Measurements from ENCODE around the gene UHRF2.
"Not testable (repeated sequence)": the region's sequence is repeated elsewhere in the genome, so short reads cannot be mapped to it uniquely, and the experiment has no call there.

Gene UHRF2, protein sequence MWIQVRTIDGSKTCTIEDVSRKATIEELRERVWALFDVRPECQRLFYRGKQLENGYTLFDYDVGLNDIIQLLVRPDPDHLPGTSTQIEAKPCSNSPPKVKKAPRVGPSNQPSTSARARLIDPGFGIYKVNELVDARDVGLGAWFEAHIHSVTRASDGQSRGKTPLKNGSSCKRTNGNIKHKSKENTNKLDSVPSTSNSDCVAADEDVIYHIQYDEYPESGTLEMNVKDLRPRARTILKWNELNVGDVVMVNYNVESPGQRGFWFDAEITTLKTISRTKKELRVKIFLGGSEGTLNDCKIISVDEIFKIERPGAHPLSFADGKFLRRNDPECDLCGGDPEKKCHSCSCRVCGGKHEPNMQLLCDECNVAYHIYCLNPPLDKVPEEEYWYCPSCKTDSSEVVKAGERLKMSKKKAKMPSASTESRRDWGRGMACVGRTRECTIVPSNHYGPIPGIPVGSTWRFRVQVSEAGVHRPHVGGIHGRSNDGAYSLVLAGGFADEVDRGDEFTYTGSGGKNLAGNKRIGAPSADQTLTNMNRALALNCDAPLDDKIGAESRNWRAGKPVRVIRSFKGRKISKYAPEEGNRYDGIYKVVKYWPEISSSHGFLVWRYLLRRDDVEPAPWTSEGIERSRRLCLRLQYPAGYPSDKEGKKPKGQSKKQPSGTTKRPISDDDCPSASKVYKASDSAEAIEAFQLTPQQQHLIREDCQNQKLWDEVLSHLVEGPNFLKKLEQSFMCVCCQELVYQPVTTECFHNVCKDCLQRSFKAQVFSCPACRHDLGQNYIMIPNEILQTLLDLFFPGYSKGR

DNA sequence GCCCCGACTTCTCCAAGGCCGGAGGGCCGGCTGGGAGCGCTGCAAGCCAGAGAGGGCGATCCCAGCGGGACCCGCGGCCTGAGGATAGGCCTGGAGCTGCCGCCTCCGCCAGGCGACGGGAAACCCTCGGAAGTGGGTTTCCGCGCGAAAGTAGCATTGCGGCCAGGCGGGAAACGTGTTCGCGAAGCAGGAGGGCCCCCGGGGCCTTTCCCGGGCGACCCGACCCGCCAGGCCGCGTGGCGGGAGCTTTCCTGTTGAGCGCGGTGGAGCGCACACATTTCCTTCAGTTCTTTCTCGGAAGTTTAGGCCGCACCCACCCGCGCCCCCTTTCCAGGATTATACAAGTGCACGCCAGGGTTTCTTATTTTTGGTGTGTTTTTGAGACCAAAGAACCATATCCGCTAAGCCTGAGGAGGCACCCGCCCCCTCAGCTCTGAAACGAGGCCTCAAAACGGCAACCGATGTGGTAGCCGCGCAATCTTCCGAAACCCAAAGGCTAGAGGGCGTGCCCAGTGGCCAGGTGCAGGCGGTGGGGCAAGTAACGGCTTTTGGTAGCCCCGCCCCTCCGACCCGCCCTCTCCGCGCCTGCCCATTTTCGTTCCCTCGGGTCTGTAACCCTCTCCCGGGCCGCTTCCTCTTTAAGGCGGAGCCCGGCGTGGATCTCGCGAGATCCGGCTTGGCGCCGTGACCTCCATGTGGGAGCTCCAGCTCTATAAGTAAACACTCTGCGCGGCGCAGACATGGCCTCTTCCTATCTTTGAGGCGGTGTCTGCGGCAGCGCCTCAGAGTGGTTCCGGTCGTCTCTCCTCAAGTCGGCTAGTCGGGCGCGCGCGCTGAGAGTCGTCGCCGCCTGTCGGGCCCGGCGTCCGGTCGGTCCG is at the start of gene UHRF2:
UHRF2 (plus strand) TSS at position 713 of the 878 bp plus-strand sequence. CDS start 292 bp downstream, outside the sequence.
- peak; percentile 100 for DNase-seq

DNA sequence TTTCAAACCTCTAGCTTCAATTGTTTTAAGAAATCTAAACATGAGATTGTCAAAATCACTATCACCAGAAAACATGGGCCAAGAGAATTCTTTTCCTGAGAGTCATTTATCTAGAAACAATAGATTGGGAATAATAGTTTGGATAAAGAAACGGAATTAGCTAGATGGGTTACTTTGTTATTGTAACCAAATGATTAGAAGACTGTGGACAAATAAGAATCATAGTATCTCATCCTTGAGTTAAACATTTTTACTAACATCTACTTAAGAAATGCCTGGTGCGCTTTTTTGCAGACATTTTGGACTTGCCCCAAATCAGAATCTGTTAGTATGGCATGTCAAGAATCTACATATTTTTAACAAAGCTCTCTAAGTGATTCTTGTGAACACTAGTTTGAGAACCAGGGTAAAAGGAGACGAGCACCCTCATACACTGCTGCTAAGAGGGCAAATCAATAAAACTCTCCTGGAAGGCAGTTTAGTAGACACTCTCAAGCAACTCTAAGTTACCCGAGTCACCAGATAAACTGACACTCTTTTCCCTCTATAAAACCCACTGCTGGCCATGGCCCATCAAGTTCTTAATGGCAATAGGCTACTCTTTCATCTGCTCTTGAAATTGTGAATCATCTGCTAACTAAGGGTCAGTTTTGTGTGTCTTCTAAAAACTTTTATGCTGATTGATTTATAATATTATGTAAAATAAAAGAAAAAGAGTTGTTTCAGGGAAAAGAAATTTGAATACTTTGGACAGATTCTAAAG is 45.7 kb upstream of the UHRF2 start:
- DNase-seq = no peak

DNA sequence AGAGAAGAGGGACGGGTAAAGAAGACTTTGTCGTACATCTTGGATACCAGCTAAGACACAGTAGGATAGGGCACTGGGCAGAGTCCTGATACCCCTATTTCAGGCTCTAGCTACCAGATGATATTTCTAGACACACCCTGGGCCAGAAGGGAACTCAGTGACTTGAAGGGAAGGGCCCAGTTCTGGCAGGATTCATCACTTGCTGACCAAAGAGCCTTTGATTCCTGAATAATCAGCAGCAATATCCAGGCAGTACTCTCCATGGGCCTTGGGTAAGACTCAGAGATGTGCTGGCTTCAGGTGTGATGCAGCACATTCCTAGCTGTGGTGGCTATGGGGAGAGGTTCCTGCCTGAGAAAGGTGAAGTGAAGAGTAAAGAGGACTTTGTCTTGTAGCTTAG is 44.2 kb upstream of the UHRF2 start:
- DNase-seq = no peak

DNA sequence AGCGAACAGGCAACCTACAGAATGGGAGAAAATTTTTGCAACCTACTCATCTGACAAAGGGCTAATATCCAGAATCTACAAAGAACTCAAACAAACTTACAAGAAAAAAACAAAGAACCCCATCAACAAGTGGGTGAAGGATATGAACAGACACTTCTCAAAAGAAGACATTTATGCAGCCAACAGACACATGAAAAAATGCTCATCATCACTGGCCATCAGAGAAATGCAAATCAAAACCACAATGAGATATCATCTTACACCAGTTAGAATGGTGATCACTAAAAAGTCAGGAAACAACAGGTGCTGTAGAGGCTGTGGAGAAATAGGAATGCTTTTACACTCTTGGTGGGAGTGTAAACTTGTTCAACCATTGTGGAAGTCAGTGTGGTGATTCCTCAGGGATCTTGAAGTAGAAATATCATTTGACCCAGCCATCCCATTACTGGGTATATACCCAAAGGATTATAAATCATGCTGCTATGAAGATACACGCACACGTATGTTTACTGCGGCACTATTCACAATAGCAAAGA is 31.5 kb upstream of the UHRF2 start:
- not testable (repeated sequence) for DNase-seq

DNA sequence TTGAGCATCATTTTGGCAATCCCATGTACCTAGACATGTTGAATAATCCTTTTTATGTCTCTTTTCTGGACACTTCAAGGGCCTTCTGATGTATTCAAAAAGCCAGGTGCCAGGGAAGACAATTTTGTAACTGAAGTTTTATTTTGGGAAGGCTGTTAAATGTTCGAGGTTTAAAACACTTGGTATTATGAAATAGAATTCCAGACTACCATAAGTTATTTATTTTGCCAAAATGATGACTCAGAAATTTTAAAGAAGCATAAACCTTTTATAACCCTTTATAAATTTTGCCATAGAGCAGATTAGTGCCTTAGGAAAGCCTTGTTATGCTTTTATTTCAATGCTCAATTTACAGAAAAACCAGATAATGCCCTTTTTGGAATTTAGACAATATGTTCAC is 30.3 kb upstream of the UHRF2 start:
- no peak for DNase-seq

DNA sequence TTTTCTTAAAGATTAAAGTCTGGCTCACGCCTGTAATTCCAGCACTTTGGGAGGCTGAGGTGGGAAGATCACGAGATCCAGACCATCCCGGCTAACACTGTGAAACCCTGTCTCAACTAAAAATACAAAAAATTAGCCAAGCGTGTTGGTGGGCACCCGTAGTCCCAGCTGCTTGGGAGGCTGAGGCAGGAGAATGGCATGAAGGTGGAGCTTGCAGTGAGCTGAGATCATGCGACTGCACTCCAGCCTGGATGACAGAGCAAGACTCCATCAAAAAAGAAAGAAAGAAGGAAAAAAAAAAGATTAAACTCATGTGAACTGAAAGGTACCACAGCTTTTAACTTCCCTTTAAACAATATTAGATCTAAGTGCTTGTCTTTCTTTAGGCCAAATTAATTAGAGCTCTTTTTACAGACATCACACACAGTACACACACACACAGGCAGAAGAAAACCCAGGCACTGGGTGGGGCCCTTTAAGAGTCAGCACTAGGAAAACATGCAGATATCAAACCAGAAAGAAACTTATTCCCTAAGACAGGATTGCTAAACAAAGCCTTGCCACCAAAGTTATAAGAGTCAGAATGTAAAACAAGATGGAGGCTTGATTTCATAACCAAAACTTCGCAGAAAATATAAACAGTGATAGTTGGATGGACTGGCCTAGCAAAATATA is 29.3 kb upstream of the UHRF2 start:
- no peak for DNase-seq

DNA sequence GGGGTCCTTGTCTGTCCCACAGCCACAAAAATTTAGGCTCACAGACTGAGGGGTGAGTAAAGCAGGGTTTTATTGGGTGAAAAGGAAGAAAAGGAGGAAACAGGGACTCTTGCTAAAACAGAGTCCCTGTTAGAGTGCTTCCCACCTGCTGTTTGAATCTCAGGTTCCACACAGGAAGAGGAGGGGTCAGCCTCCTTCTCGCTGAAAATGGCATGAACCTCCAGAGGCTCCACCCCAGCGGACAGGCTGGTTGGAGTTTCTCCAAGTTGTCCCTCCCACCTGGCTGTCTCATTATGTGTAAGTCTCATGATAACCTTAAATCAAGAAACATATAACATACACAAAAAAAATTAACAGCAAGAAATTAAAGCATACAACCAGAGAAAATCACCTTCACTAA is 28.3 kb upstream of the UHRF2 start:
- no peak for DNase-seq

DNA sequence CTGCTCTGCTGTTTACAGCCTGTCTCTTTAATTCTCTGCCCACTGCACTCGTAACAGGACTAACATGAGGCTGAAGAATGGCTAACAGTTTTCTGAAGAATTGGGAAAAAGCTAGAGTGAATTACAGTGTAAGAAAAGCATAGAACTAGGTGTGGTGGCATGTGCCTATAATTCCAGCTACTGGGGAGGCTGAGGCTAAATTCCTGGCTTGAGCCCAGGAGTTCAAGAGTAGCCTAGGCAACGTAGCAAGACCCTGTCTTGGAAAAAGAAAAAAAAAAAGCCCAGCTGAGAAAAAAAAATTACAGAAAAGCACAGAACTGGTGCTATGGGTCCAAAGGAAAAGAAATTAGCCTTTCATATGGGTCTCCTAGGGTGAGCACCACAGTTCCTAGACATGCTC is 13.9 kb upstream of the UHRF2 start:
- no peak for DNase-seq

DNA sequence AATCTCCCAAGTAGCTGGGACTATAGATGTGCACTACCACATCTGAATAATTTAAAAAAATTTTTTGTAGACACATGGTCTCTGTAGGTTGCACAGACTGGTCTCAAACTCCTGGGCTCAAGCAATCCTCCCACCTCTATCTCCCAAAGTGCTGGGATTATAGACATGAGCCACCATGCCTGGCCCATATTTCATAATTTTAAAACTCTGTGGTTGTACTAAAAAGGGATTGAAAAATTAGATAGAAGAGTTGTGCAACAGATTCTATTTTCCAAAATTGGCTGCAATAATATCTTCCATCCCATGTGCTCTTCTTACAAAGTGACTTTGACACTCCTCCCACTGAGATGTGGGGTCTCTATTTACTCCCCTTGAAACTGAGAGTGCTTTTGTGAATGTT is 7.6 kb upstream of the UHRF2 start:
- DNase-seq = no peak

DNA sequence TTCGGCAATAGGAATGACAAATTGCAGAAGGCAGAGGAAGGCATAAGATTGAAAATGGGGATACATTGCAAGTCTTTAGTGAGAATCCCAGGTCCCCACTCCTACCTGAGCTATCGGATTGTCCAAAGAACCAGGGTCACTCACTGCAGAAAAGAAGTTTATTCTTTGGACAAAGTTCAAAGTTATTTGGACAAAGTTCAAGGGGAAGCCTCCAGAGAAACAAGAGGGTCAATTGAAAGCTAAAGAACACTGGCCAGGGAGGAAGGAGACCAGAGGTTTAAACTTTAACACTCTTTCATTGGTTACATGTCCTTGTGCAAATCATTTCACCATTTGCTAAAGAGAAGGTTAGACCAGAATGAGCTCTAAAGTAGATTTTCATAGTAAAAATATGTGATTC is 5.2 kb upstream of the UHRF2 start:
- DNase-seq = no peak

DNA sequence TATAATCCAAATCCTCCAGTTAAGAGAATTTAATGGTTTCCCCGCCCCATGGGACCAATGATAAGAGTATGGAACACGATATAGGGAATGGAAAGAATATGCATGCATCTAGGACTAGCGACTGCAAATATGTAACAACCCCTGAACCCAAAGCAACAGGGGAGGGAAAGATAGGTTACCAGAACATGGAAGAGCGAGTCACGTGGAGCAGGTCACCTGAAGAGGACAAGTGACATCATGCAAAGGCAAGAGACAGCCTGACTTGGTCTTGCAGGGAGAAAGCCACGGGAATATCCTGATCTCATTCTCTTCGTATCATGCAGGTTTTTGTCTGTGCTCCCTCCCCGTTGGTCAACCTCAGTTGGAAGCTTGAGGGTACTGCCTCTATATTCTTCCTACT is 4.7 kb upstream of the UHRF2 start:
- DNase-seq = no peak

DNA sequence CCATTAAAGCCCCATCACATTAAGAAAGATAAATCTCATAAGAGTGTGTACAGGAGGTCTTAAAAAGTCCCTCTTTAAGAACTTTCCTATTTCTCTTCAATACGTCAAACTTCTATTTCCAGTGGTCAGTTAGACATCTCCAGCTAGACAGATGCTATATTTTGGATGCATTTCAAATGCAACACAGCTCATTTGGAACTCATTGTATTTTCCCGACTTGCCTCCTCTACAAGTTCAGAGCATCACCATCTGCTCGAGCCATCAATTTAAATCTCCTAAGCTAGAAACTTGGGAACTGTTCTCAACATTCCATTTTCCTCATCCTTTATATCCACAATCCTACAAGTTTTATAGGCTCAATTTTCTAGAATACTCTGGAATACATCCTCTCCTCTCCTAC is 3.2 kb upstream of the UHRF2 start:
- no peak for DNase-seq

DNA sequence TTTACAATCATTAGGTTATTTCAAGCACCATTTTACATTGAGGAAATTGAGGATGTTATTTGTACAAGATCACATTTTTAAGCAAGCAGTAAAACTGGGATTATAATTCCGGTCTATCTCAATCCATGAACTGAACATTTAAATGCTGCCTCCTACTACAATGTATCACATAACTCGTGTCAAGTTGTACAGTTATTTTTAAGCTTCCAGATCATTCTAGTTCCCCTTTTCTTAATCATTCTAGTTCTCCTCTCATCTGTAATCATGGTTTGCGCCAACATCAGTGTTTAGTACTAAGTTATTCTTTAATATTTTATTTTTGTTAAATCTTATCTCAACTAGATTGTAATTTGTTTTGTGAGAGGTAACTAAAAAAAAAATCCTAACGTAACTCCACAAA is 2.4 kb upstream of the UHRF2 start:
- DNase-seq = no peak

DNA sequence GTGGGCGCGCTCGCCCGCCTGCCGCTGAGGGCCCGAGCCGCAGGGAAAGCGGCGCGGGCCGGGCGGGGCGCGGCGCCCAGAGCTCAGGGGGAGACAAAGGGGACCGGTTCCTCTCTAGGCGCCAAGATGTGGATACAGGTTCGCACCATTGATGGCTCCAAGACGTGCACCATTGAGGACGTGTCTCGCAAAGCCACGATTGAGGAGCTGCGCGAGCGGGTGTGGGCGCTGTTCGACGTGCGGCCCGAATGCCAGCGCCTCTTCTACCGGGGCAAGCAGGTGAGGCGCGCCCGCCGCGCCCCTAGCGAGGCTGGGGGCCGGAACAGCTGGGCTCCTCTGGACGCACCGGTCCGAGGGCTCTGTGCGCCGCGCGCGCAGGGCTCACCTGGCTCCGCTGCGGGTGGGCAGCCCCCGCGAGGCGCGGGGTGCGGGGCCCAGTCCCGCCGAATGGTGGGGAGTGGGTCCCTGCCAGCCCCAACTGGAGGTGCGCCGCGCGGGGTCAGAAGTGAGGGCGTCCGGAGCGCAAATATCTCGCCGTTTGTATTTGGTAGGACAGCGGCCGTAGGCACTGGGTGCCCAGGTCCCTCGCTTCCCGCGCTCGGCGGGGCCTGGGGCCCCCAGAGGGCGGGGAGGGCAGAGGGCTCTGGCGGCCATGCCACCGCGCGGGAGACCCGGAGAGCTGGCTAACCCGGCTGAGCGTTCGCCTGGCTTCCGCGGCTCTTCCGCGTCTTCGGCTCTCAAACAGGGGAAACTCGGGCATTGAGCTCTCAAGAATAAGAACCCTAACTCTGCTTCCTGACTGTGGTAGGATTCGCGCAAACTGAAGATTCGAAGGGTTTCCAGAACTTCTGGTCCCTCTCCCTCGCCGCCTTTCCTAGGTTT is 607 bp downstream of the UHRF2 start:
- DNase-seq = peak; percentile 31

DNA sequence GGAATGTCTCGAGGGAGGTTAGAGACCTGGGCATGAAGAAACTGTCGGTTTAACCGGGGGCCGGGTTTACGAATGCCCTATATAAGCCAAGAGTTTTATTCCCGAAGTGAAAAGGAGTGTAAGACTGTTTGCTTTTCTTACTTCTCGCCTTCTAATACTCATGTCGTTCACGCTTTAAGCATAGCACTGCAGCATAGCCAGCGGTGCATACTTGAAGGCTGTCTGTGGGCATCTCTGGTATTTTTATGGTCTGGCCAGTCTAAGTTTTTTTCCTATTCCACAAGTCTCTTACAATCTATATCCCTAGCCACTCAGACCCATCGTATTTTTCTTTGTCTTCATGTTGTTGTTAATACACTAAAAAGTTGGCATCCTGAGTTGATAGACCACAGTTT is 1.2 kb downstream of the UHRF2 start:
- DNase-seq = no peak

DNA sequence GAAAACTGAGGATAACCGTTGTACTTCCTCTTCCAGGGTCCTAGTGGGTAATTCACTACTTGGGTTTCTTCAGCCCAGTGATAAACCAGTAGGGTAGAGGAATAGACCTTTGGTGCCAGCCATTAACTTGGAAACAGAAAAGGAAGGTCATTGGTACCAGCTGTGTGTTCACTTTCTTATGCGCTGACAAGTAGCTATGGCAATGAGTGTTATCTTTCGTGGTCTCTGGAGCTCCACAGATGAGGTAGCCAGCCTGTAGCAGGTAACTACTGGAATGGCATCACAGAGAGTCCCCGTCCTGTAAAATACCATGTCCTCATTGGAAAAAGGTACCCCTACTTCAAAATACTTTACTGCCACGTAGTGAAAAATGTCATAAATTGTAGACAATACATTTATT is 2.3 kb downstream of the UHRF2 start:
- peak; percentile 15 for DNase-seq

DNA sequence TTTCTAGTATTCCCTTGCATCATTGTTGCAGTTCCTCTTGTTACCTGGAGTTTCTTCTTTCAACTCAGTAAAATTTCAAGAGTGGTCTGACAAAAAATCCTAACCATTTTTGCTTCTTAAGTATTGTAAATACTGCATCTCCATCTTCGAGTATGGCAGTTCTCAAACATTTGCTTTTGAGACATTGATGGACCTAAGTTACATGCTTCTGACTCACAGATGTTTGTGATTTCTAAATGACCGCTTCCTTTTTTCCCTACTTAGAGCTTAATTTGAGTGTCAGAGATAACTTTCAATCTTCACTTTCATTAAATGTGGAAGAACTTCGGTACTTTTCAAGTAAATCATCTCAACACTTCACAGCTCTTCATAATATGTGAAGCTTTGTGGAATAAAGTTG is 4.2 kb downstream of the UHRF2 start:
- no peak for DNase-seq

DNA sequence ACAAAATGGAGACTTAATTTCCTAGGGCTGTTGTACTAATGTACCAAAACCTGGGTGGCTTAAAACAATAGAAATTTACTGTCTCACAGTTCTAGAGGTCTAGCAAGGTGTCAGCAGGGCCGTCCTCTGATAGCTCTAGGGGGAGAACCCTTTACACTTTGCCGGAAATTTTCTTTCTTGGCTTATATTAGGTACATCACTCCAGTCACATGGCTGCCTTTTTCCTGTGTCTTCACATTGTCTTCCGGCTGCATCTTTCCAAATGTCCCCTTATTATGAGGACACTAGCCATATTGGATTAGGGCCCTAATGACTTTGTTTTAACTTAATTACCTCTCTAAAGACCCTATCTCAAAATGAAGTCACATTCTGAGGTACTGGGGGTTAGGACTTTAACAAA is 5.8 kb downstream of the UHRF2 start:
- no peak for DNase-seq

DNA sequence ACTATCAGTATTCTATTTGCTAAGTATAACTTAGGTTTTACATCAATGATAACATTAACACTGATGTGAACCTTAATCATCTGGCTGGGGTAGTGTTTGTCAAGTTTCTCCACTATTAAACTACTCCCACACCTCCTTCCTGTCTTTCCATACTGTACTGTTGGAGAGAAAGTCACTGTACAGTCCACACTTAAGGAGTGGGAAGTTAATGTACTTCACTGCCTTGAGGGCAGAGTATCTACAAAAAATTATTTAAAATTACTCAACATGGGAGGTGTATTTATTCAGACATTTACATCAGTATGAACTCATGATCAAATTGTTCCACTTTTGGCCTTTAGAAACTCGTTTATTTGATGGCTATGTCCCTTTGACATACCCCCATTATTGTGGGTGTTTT is 11.9 kb downstream of the UHRF2 start:
- no peak for DNase-seq

DNA sequence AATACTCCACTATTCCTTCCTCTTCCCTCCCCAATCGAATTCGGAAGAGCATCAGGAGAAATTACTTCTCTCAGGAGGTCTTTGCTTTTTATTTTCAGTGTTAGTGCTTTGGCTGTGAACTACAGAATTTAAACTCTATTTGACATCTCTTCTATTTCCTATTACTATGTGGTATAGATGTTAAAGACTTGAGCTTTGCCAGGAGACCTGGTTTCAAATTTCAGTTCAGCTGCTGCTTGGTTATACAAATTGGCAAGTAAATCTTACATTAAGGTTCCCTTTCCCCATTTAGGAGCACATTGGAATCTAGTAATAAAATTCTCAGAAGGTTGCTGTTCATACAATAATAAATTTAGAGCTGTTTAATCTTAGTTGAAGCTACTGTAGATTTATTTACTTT is 13.1 kb downstream of the UHRF2 start:
- DNase-seq = no peak
